GM23338 (cell line): ENCODE measurements around the gene TSNAX. TPM values are rescaled to one million over a fixed set of nuclear protein-coding genes. Genes with fewer than 3 reads are reported as not detected.

Experiments
- ATAC-seq: fragments of 200-7000 bp; cut with Tn5 transposase; 3 replicates; pipeline ENCODE4 v1.9.1; 2020
- DNase-seq: peaks from one replicate; pipeline ENCODE4 v3.0.0-alpha.2; 2015; ENCODE audit warnings: low spot score
- H2AFZ ChIP-seq: fragments of 200-600 bp; sonication (generic); 2 replicates; pipeline ENCODE4 v1.8.0; 2016; ENCODE audit warnings: antibody characterized with exemption, mild to moderate bottlenecking, moderate library complexity
- H3F3A ChIP-seq: fragments of 200-600 bp; sonication (generic); replicated peaks from 2 replicates; pipeline ENCODE4 v1.8.0; 2017; ENCODE audit warnings: antibody characterized with exemption, mixed run types, low read depth
- H3K27ac ChIP-seq: fragments of 200-600 bp; sonication (generic); 2 replicates; pipeline ENCODE4 v1.6.1; 2016; ENCODE audit warnings: low read depth
- H3K27me3 ChIP-seq: fragments of 200-600 bp; sonication (generic); 2 replicates; pipeline ENCODE4 v1.8.0; 2016; ENCODE audit warnings: mild to moderate bottlenecking, mixed run types, moderate library complexity; ENCODE audit not compliant: insufficient read depth
- H3K36me3 ChIP-seq: fragments of 200-600 bp; sonication (generic); 2 replicates; pipeline ENCODE4 v1.8.0; 2016; ENCODE audit warnings: mild to moderate bottlenecking; ENCODE audit not compliant: insufficient read depth
- H3K4me1 ChIP-seq: fragments of 200-600 bp; sonication (generic); 2 replicates; pipeline ENCODE4 v1.8.0; 2016; ENCODE audit warnings: mild to moderate bottlenecking, moderate library complexity; ENCODE audit not compliant: insufficient read depth
- H3K4me2 ChIP-seq: fragments of 200-600 bp; sonication (generic); 2 replicates; pipeline ENCODE4 v1.7.1; 2017; ENCODE audit warnings: mixed run types
- H3K4me3 ChIP-seq: fragments of 200-600 bp; sonication (generic); 2 replicates; pipeline ENCODE4 v1.6.1; 2016; ENCODE audit warnings: mixed run types
- H3K79me2 ChIP-seq: fragments of 200-600 bp; sonication (generic); replicated peaks from 2 replicates; pipeline ENCODE4 v1.8.0; 2017; ENCODE audit warnings: mild to moderate bottlenecking; ENCODE audit not compliant: insufficient read depth
- H3K9me2 ChIP-seq: fragments of 200-600 bp; sonication (generic); 2 replicates; pipeline ENCODE4 v1.8.0; 2017; ENCODE audit not compliant: insufficient read depth
- H4K20me1 ChIP-seq: fragments of 200-600 bp; sonication (generic); replicated peaks from 2 replicates; pipeline ENCODE4 v1.8.0; 2017; ENCODE audit warnings: mild to moderate bottlenecking; ENCODE audit not compliant: insufficient read depth
- H3K27ac Mint-ChIP-seq: 2 replicates; pipeline ENCODE4 v1.8.0; 2020; ENCODE audit warnings: inconsistent platforms, mild to moderate bottlenecking, moderate library complexity, mixed read lengths
- H3K27me3 Mint-ChIP-seq: 3 replicates; pipeline ENCODE4 v1.8.0; 2022; ENCODE audit warnings: low read depth, mild to moderate bottlenecking, moderate library complexity, mixed read lengths, inconsistent platforms; ENCODE audit not compliant: insufficient read depth, poor library complexity
- H3K36me3 Mint-ChIP-seq: 3 replicates; pipeline ENCODE4 v1.8.0; 2021; ENCODE audit warnings: low read depth, mild to moderate bottlenecking, inconsistent platforms, moderate library complexity, mixed read lengths
- H3K4me1 Mint-ChIP-seq: 3 replicates; pipeline ENCODE4 v1.8.0; 2020; ENCODE audit warnings: mild to moderate bottlenecking, inconsistent platforms, mixed read lengths
- H3K4me3 Mint-ChIP-seq: 3 replicates; pipeline ENCODE4 v1.8.0; 2021; ENCODE audit warnings: moderate library complexity, mild to moderate bottlenecking, inconsistent platforms, mixed read lengths
- H3K9me3 Mint-ChIP-seq: 3 replicates; pipeline ENCODE4 v1.8.0; 2020; ENCODE audit warnings: moderate library complexity, mild to moderate bottlenecking, inconsistent platforms, mixed read lengths
- EZH2phosphoT487 ChIP-seq: fragments of 200-600 bp; sonication (generic); IDR thresholded peaks from one replicate; pipeline ENCODE4 v1.8.1; 2018; ENCODE audit warnings: antibody characterized with exemption; ENCODE audit not compliant: unreplicated experiment
- JUNB ChIP-seq: IDR thresholded peaks from one replicate; pipeline ENCODE4 v1.6.1; 2016; ENCODE audit warnings: antibody characterized with exemption; ENCODE audit not compliant: unreplicated experiment
- NANOG ChIP-seq: IDR thresholded peaks from 2 replicates; pipeline ENCODE4 v1.6.1; 2016; ENCODE audit warnings: antibody characterized with exemption, borderline replicate concordance
- POLR2AphosphoS5 ChIP-seq: IDR thresholded peaks from 2 replicates; pipeline ENCODE4 v1.6.1; 2016; ENCODE audit warnings: antibody characterized with exemption, low read depth
- STAT1 ChIP-seq: IDR thresholded peaks from one replicate; pipeline ENCODE4 v1.6.1; 2016; ENCODE audit warnings: antibody characterized with exemption; ENCODE audit not compliant: unreplicated experiment
- ZNF331 ChIP-seq: fragments of 250-450 bp; sonication (Bioruptor Pico); IDR thresholded peaks from 2 replicates; pipeline ENCODE4 v1.5.0; 2020; ENCODE audit warnings: low read depth, mild to moderate bottlenecking, moderate library complexity
- polyA plus RNA-seq: library from polyadenylated mRNA; unstranded; fragments of >200 nt; fragmentation: Nextera tagmentation; extraction: Ambion mirVana; gene quantifications from 2 replicates; pipeline ENCODE4 v1.2.1, GENCODE V29; 2016
- total RNA-seq: library from RNA; depleted of rRNA; stranded (reverse); fragments of >200 nt; shearing (Covaris generic); gene quantifications from 2 replicates; pipeline ENCODE4 v1.2.3, GENCODE V29; 2014
- TF ChIP-seq, protein P1 (sequence below): IDR thresholded peaks from one replicate; pipeline ENCODE4 v1.6.1; 2018; ENCODE audit warnings: antibody characterized with exemption; ENCODE audit not compliant: unreplicated experiment
- TF ChIP-seq, protein P2 (sequence below), 2 experiments: fragments of 200-600 bp in 1 of 2; sonication (generic) in 1 of 2; conservative IDR thresholded peaks; 2 replicates each; pipeline versions ENCODE4 v1.5.1 to v1.6.1; 2016 to 2017; ENCODE audit warnings: antibody characterized with exemption in 2 of 2, low read depth in 2 of 2, mild to moderate bottlenecking in 2 of 2, moderate library complexity in 1 of 2
- TF ChIP-seq, protein P3 (sequence below): fragments of 250-450 bp; sonication (Bioruptor Pico); IDR thresholded peaks from 2 replicates; pipeline ENCODE4 v1.5.0; 2020; ENCODE audit warnings: mild to moderate bottlenecking, moderate library complexity

The TSNAX gene
- total and polyA plus RNA-seq, 2 experiments from 2014 or later, result 31.5 to 31.7 TPM

DNA sequence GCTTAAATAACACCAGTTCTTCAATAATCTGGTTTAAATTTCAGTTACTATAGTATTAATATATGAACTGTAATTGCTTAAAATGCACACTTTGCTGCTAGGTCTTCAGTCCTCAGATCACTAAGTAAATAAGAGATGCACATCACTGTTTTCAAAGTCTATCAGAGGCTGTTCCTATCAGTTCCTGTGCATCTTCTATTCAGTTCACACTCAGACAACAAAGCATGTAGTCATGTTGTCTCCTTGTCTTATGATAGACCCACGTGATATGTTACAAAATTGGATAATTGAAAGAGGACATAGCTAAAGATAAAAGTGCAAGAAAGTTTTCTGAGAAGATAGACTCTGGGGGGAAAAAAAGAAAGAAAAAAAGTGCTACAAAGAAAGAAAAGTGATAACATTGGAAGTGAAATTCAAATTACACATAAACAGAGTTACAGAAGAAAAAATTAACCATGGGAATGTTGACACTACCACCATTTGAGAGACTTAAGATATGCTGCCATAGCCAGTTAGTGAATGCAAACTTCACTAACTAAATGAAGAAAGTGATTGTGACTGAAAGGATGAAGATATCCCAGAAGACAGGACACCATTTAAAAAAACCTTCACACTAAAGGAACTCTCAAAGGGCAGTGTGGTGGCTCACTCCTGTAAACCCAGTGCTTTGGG is 33.9 kb upstream of the TSNAX start (continued):
- TF ChIP-seq, protein P1, sequence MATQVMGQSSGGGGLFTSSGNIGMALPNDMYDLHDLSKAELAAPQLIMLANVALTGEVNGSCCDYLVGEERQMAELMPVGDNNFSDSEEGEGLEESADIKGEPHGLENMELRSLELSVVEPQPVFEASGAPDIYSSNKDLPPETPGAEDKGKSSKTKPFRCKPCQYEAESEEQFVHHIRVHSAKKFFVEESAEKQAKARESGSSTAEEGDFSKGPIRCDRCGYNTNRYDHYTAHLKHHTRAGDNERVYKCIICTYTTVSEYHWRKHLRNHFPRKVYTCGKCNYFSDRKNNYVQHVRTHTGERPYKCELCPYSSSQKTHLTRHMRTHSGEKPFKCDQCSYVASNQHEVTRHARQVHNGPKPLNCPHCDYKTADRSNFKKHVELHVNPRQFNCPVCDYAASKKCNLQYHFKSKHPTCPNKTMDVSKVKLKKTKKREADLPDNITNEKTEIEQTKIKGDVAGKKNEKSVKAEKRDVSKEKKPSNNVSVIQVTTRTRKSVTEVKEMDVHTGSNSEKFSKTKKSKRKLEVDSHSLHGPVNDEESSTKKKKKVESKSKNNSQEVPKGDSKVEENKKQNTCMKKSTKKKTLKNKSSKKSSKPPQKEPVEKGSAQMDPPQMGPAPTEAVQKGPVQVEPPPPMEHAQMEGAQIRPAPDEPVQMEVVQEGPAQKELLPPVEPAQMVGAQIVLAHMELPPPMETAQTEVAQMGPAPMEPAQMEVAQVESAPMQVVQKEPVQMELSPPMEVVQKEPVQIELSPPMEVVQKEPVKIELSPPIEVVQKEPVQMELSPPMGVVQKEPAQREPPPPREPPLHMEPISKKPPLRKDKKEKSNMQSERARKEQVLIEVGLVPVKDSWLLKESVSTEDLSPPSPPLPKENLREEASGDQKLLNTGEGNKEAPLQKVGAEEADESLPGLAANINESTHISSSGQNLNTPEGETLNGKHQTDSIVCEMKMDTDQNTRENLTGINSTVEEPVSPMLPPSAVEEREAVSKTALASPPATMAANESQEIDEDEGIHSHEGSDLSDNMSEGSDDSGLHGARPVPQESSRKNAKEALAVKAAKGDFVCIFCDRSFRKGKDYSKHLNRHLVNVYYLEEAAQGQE, result no peak
- TF ChIP-seq STAT1, result no peak

DNA sequence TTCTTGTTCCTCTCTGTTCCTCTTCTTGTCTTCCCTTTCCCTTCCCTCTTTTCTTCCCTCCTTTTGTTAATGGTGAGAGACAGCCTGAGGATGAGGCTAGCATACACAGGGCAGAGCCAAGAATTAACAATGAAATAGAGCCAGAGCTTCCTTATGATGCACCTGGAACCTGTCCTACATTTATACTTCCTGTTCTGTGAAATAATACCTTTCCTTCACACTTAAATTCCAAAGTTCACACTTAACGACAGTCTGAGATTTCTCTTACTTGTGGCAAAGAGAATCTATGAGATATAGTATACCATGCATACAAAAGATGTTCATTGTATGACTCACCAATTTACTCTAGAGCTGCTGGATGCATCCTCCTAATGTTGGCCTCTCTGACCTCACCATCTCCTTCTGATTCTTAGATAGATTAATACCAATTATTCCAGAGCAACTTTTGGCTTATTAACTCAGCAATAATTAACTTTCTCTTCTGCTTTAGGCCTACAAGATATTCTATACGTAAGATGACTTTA is 30.8 kb upstream of the TSNAX start:
- DNase-seq (no peak), ATAC-seq (no peak)
- Mint-ChIP-seq H3K27me3 (no peaks in the 10 kb centered on the region), H3K36me3 (peaks cover 10% of the 10 kb centered on the region; the same call in 2 of the 3 replicates), H3K4me3 (no peak overlapping the region), H3K27ac (no peak overlapping the region), H3K4me1 (no peaks in the 10 kb centered on the region), H3K9me3 (peaks cover 36% of the 10 kb centered on the region)
- no peaks in the 10 kb centered on the region for H3K27me3 ChIP-seq
- H3K36me3 ChIP-seq, result no peaks in the 10 kb centered on the region
- no peak overlapping the region for H3K27ac ChIP-seq
- no peaks in the 10 kb centered on the region for H3K9me2 ChIP-seq
- H2AFZ ChIP-seq, result no peak overlapping the region
- H3K4me2 ChIP-seq, result no peak overlapping the region
- no peaks in the 10 kb centered on the region for H3K4me1 ChIP-seq
- no peaks in the 10 kb centered on the region for H4K20me1 ChIP-seq
- no peak overlapping the region for H3K4me3 ChIP-seq
- H3F3A ChIP-seq, result no peaks in the 10 kb centered on the region
- no peaks in the 10 kb centered on the region for H3K79me2 ChIP-seq
- TF ChIP-seq, protein P2, sequence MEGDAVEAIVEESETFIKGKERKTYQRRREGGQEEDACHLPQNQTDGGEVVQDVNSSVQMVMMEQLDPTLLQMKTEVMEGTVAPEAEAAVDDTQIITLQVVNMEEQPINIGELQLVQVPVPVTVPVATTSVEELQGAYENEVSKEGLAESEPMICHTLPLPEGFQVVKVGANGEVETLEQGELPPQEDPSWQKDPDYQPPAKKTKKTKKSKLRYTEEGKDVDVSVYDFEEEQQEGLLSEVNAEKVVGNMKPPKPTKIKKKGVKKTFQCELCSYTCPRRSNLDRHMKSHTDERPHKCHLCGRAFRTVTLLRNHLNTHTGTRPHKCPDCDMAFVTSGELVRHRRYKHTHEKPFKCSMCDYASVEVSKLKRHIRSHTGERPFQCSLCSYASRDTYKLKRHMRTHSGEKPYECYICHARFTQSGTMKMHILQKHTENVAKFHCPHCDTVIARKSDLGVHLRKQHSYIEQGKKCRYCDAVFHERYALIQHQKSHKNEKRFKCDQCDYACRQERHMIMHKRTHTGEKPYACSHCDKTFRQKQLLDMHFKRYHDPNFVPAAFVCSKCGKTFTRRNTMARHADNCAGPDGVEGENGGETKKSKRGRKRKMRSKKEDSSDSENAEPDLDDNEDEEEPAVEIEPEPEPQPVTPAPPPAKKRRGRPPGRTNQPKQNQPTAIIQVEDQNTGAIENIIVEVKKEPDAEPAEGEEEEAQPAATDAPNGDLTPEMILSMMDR (conservative IDR thresholded peaks at IDR 0.05; ENCODE audit: low read depth in 2 of 2), result no peak
- TF ChIP-seq STAT1 (no peak), EZH2phosphoT487 (no peak), ZNF331 (CRISPR knock-in tag) (no peak), JUNB (no peak), POLR2AphosphoS5 (no peak), NANOG (no peak)
- TF ChIP-seq, protein P3, sequence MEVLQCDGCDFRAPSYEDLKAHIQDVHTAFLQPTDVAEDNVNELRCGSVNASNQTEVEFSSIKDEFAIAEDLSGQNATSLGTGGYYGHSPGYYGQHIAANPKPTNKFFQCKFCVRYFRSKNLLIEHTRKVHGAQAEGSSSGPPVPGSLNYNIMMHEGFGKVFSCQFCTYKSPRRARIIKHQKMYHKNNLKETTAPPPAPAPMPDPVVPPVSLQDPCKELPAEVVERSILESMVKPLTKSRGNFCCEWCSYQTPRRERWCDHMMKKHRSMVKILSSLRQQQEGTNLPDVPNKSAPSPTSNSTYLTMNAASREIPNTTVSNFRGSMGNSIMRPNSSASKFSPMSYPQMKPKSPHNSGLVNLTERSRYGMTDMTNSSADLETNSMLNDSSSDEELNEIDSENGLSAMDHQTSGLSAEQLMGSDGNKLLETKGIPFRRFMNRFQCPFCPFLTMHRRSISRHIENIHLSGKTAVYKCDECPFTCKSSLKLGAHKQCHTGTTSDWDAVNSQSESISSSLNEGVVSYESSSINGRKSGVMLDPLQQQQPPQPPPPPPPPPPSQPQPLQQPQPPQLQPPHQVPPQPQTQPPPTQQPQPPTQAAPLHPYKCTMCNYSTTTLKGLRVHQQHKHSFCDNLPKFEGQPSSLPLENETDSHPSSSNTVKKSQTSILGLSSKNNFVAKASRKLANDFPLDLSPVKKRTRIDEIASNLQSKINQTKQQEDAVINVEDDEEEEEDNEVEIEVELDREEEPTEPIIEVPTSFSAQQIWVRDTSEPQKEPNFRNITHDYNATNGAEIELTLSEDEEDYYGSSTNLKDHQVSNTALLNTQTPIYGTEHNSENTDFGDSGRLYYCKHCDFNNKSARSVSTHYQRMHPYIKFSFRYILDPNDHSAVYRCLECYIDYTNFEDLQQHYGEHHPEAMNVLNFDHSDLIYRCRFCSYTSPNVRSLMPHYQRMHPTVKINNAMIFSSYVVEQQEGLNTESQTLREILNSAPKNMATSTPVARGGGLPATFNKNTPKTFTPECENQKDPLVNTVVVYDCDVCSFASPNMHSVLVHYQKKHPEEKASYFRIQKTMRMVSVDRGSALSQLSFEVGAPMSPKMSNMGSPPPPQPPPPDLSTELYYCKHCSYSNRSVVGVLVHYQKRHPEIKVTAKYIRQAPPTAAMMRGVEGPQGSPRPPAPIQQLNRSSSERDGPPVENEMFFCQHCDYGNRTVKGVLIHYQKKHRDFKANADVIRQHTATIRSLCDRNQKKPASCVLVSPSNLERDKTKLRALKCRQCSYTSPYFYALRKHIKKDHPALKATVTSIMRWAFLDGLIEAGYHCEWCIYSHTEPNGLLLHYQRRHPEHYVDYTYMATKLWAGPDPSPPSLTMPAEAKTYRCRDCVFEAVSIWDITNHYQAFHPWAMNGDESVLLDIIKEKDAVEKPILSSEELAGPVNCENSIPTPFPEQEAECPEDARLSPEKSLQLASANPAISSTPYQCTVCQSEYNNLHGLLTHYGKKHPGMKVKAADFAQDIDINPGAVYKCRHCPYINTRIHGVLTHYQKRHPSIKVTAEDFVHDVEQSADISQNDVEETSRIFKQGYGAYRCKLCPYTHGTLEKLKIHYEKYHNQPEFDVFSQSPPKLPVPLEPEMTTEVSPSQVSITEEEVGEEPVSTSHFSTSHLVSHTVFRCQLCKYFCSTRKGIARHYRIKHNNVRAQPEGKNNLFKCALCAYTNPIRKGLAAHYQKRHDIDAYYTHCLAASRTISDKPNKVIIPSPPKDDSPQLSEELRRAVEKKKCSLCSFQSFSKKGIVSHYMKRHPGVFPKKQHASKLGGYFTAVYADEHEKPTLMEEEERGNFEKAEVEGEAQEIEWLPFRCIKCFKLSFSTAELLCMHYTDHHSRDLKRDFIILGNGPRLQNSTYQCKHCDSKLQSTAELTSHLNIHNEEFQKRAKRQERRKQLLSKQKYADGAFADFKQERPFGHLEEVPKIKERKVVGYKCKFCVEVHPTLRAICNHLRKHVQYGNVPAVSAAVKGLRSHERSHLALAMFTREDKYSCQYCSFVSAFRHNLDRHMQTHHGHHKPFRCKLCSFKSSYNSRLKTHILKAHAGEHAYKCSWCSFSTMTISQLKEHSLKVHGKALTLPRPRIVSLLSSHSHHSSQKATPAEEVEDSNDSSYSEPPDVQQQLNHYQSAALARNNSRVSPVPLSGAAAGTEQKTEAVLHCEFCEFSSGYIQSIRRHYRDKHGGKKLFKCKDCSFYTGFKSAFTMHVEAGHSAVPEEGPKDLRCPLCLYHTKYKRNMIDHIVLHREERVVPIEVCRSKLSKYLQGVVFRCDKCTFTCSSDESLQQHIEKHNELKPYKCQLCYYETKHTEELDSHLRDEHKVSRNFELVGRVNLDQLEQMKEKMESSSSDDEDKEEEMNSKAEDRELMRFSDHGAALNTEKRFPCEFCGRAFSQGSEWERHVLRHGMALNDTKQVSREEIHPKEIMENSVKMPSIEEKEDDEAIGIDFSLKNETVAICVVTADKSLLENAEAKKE (CRISPR knock-in tag), result no peak
